Measurements from ENCODE around the gene MRPL12.

The MRPL12 gene

DNA sequence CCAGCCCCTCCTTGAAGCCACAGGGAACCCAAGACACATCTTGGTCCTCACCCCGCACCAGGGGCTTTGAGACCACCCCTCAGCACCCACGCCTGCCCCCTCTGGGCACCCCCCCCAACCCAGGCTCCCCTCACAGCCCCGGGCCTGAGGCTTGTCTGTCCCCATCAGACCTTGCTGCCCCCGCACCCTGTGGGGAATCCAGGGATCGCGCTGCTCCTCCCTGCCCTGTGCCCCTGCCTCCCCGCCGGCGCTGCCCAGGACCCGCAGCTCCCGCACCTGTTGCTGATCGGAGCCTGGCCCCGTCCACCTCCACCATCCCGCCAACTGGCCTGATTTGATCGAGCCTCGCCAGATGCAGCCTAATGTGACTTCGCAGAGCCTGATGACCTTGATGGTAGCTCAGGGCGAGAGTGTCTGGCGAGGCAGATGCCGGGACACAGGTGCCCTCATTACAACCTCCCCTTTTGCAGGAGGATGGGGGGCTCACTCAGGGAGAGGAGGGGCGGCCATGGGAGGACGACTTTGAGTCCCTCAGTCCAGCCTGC, 38.0 kb downstream of the MRPL12 start:
- Histone ChIP-seq H3K9ac (ENCODE audit: low read depth, low read length) (no peak overlapping the region), H3K4me3 (ENCODE audit: low read depth, low read length) (no peak overlapping the region), H3K36me3 (ENCODE audit: control insufficient read depth, insufficient read depth, low read length) (no peaks in the 10 kb centered on the region), H3K4me1 (ENCODE audit: control insufficient read depth, insufficient read depth, low read length) (no peaks in the 10 kb centered on the region), H3K27me3 (ENCODE audit: control insufficient read depth, insufficient read depth, low read length) (no peaks in the 10 kb centered on the region), H3K9me3 (ENCODE audit: control insufficient read depth, insufficient read depth, low read length) (no peaks in the 10 kb centered on the region)

DNA sequence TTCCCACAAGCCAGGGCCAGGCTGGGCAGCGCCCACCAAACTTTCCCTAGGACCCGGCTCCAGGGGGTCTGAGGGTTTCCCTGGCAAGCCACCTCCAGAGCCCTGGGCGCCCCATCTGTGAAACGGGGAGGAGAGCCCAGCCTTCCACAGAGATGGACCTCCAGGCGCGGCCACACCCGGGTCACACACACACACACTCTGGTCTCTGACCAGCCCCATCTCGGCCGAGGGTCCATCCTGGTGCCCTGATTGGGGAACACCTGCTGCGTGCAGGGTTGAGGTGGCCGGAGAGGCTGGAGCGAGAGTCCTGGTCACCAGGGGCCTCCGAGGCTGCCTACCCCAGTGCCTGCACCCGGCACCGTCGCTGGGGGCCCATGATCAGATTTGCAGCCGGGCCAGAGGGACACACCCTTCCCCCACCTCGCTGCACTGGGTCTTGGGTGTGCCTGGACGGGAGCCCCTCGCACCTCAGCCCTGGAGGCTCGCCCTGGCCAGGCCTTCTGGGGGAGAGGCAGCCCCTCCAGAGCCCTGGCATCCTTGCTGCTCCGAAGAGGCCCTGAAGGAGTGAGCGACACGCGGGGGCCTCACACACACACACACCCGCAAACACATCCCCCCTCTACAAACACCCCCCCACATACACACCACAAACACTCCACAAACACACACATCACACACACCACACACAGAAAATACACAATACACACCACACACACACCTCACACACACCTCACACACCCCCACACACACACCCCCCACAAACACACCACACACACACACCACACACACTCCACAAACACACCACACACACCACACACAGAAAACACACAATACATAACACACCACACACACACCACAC, 38.7 kb downstream of the MRPL12 start:
- no peak overlapping the region for H3K9ac ChIP-seq (ENCODE audit: low read depth, low read length)
- no peak overlapping the region for H3K4me3 ChIP-seq (ENCODE audit: low read depth, low read length)

More for the DNA sequence above, 38.7 kb downstream of the MRPL12 start:
- no peaks in the 10 kb centered on the region for H3K27me3 ChIP-seq (ENCODE audit: control insufficient read depth, insufficient read depth, low read length)
- no peaks in the 10 kb centered on the region for H3K36me3 ChIP-seq (ENCODE audit: control insufficient read depth, insufficient read depth, low read length)
- H3K9me3 ChIP-seq (ENCODE audit: control insufficient read depth, insufficient read depth, low read length): no peaks in the 10 kb centered on the region
- no peaks in the 10 kb centered on the region for H3K4me1 ChIP-seq (ENCODE audit: control insufficient read depth, insufficient read depth, low read length)

Data from iPS-15b (cell line).